ENCODE results near the gene ELAVL3.

ELAVL3 gene

GRCh38 chr19:11480715-11481533 is at the start of gene ELAVL3:
ELAVL3 (minus strand) TSS chr19:11481046; CDS start chr19:11480608, 438 bp downstream.
- H3K4me3 ChIP-seq (ENCODE audit: low read depth, low read length) = peak within 1 kb of the TSS; percentile 85
- no peak for TF ChIP-seq CTCF (IDR thresholded peaks at IDR 0.05; ENCODE audit: insufficient read depth, low read depth, low read length, missing control alignments)
- no peak for DNase-seq (ENCODE audit: low read depth)

DNA sequence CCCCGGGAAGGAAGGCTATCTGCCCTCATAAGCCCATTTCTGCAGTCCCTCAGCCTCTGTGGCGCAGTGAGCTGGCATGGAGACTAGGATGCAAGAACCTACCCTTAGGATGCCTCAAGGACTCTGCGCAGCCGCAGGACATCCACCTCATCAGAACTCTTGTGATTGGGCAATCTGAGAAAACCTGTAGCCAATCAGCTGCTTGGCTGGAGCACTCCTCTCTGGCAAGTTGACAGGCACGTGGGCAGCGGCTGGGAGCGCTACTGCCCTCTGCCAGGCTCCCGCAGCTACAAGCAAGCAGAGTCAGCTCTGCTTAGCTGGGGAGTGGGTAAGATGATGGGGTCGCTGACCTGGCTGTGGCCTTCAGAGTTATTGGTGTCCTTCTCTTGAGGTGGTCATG is 49.6 kb upstream of the ELAVL3 start:
- peak; percentile 8 for TF ChIP-seq CTCF (IDR thresholded peaks at IDR 0.05; ENCODE audit: insufficient read depth, low read depth, low read length, missing control alignments)
- peak; percentile 82 for DNase-seq (ENCODE audit: low read depth)
- no peak overlapping the region for H3K4me3 ChIP-seq (ENCODE audit: low read depth, low read length)

GRCh38 chr19:11528551-11529341 is 47.9 kb upstream of the ELAVL3 start, which contains the start of gene ECSIT:
ECSIT (minus strand) TSS chr19:11529134; CDS start chr19:11519170, 9,964 bp downstream.
- H3K4me3 ChIP-seq (ENCODE audit: low read depth, low read length) = peak within 1 kb of the TSS; percentile 87
- peak; percentile 98 for DNase-seq (ENCODE audit: low read depth)
- no peak for TF ChIP-seq CTCF (IDR thresholded peaks at IDR 0.05; ENCODE audit: insufficient read depth, low read depth, low read length, missing control alignments)

DNA sequence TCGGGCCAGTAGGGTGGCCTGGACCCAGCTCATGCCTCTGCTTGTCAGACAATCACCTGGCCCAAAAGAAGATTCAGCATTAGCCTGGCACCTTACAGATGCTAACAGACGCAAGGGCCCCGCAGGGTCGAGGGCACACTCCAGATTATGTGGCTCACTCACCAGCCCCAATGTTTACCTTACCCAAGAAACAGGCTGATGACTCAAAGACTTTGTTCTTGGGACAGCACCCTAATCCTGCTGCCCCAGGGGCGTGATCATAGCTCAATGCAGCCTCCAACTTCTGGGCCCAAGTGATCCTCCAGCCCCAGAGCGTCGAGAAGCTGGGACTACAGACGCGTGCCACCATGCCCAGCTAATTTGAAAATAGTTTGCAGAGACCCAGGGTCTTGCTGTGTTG is 38.3 kb upstream of the ELAVL3 start:
- no peak for TF ChIP-seq CTCF (IDR thresholded peaks at IDR 0.05; ENCODE audit: insufficient read depth, low read depth, low read length, missing control alignments)
- no peak for DNase-seq (ENCODE audit: low read depth)
- no peak overlapping the region for H3K4me3 ChIP-seq (ENCODE audit: low read depth, low read length)

- no peak for DNase-seq (ENCODE audit: low read depth)
- TF ChIP-seq CTCF (IDR thresholded peaks at IDR 0.05; ENCODE audit: insufficient read depth, low read depth, low read length, missing control alignments) = no peak
- H3K4me3 ChIP-seq (ENCODE audit: low read depth, low read length) = no peak overlapping the region
These were observed 33.1 kb upstream of the ELAVL3 start for GRCh38 chr19:11513946-11514345.

GRCh38 chr19:11510444-11510843 is 29.6 kb upstream of the ELAVL3 start:
- H3K4me3 ChIP-seq (ENCODE audit: low read depth, low read length) = no peak overlapping the region
- TF ChIP-seq CTCF (IDR thresholded peaks at IDR 0.05; ENCODE audit: insufficient read depth, low read depth, low read length, missing control alignments) = no peak
- DNase-seq (ENCODE audit: low read depth) = no peak
